ENCODE results near the gene AQP12A.
"Not testable (repeated sequence)": the region's sequence is repeated elsewhere in the genome, so short reads cannot be mapped to it uniquely, and the experiment has no call there.

AQP12A gene, protein sequence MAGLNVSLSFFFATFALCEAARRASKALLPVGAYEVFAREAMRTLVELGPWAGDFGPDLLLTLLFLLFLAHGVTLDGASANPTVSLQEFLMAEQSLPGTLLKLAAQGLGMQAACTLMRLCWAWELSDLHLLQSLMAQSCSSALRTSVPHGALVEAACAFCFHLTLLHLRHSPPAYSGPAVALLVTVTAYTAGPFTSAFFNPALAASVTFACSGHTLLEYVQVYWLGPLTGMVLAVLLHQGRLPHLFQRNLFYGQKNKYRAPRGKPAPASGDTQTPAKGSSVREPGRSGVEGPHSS

DNA sequence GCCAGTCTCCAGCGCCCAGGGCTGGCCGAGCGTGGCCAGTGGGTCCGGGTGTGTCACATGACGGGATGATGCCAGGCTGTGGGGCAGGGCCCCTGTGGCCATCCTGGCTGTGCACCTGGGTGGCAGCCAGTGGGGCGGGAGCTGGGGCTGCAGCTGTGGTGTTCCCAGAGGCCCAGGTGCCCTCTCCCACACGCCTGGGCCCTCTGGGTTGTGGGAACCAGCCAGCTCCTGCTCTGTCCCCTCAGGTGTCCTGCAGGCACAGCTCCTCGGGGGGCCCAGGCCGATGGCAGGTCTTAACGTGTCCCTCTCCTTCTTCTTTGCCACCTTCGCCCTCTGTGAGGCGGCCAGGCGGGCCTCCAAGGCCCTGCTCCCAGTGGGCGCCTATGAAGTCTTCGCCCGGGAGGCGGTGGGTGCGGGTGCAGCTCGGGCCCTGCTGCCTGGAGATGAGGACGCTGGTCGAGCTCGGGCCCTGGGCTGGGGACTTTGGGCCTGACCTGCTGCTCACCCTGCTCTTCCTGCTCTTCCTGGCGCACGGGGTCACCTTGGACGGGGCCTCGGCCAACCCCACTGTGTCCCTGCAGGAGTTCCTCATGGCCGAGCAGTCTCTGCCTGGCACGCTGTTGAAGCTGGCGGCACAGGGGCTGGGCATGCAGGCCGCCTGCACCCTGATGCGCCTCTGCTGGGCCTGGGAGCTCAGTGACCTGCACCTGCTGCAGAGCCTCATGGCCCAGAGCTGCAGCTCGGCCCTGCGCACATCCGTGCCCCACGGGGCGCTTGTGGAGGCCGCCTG is at the start of gene AQP12A:
Gene AQP12A, plus strand, starts transcription at position 236 of the 790 bp plus-strand sequence. Its CDS starts 48 bp downstream, at position 284.
- DNase-seq (ENCODE audit: low read depth in 2 of 3, low spot score in 1 of 3), result not testable (repeated sequence)

GRCh38 chr2:240642061-240642805 is 49.4 kb upstream of the AQP12A start:
- DNase-seq (ENCODE audit: low read depth in 2 of 3, low spot score in 1 of 3), result no peak

- DNase-seq (ENCODE audit: low read depth in 2 of 3, low spot score in 1 of 3), result no peak
These were observed 48.9 kb upstream of the AQP12A start for GRCh38 chr2:240642806-240643092.

DNA sequence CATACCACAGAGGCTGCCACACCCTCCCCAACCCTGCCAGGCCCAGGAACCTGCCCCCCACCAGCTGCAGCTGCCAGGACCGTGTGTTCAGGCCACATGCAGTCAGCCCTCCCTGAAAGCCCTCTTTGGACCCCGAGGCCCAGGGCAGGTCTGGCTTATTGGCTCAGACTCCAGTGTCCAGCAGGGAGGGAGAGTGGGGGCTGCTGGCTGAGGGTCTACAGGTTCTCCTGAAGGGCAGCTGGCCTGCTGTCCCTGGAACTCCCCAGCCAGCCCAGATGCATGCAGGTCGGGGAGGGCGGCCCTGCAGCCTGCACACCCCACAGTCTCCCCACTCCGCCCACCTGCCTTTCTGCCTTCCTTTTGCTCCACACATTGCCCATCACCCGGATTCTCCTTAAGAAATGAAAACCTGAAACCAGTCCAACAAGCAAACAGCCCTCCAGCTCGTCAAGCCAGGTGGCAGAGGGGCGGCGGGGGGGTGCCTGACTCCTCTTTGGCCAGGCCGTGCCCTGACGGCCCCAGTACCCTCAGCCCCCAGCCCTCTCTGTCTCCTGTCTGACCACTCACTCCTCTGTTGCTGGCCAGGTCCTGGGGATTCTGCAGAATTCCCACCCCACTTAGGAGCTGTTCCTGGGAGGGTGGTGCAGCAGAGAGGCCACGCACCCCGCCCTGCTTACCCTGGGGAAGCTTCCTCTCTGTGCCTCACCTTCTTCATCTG is 48.4 kb upstream of the AQP12A start:
- DNase-seq (ENCODE audit: low read depth in 2 of 3, low spot score in 1 of 3), result no peak

DNA sequence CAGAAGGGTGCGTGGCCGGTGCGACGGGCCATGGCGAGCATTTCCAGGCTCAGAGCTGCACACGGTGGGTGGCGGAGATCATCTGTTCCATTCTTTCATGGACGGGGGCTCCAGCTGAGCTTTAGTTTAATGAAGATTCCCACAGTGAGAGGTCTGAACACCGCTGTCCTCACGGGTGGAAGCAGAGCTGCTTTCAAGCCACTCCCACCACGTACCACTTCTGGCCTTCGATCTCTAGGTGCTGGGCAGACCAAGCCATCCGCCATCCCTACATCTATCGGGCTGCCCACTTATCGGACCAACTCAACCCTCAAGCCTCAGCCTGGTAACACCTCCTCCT is 47.9 kb upstream of the AQP12A start:
- DNase-seq (ENCODE audit: low read depth in 2 of 3, low spot score in 1 of 3), result no peak

DNA sequence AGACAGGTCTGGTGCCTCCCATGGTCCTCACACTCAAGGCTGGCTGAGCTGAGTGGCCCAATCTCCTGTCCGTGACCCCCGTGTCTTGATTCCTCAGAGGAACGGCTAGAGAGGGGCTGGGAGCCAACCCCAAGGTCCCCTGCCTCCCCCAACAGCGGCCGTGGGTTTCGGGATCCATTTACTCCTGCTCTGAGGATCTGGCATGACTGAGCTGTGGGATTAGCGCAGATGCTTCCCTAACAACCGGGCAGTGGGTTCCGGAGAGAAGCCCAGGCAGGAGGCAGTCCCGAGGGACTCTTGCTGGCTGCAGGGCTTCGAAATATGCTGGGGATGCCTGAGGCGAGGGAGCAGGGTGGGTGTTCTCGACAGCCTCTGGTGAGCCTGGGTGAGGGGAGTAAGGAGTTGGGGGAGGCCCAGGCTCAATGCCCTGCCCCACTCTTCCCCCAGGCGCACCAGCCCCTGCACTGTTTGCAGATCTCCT is 47.5 kb upstream of the AQP12A start:
- no peak for DNase-seq (ENCODE audit: low read depth in 2 of 3, low spot score in 1 of 3)

GRCh38 chr2:240644859-240645301 is 46.8 kb upstream of the AQP12A start:
- no peak for DNase-seq (ENCODE audit: low read depth in 2 of 3, low spot score in 1 of 3)

DNA sequence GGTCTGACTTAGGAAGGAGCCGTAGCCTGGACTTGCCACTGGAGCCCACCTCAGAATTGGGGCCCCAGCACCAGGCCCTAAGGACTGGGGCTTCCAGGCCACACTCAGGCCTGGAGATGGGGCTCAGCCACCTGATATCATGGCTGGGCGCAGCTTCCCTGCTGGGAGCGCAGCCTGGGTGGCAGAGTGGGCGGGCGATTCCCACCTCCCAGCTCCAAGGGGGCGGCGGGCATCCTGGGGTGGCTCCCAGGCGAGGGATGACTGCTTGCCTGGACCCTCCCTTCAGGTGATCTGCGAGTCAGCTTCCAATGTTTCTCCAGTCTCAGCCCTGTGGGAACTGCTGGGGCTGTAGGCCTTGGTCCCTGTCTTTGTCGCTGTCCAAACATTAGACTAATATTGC is 46.3 kb upstream of the AQP12A start:
- no peak for DNase-seq (ENCODE audit: low read depth in 2 of 3, low spot score in 1 of 3)

- no peak for DNase-seq (ENCODE audit: low read depth in 2 of 3, low spot score in 1 of 3)
These were observed 45.9 kb upstream of the AQP12A start for GRCh38 chr2:240645801-240646175.

DNA sequence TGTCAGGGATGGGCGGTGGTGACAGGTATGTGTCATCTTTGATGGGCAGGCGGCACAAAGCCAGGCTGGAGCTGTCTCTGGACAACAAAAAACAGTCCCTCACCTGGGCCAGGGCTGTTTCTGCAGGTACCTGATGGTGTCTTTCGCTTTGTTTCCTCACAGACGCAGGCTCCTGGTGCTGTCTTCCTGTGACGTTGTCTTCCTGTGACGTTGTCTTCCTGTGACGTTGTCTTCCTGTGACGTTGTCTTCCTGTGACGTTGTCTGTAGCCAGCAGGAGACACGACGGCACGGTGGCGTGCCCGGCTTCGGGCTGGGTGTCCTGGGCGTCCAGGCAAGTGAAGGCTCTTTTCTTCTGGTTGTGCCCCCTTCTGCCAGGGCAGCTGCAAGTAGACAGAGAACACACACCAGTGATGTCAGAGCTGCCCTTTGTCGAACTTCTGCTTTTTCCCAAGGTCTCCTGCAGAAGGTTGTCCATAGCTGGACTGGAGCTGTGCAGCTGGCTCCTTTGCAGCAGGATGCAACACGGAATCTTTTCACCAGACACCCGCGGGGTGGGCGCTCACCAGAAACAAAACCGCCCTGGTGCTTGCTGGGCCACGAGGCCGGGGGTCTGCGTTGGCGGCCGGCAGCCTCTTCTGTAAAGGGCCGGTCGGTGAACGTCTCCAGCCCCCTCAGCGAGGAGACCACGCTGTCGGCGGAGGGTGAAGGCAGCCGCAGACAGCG is 45.3 kb upstream of the AQP12A start:
- no peak for DNase-seq (ENCODE audit: low read depth in 2 of 3, low spot score in 1 of 3)

DNA sequence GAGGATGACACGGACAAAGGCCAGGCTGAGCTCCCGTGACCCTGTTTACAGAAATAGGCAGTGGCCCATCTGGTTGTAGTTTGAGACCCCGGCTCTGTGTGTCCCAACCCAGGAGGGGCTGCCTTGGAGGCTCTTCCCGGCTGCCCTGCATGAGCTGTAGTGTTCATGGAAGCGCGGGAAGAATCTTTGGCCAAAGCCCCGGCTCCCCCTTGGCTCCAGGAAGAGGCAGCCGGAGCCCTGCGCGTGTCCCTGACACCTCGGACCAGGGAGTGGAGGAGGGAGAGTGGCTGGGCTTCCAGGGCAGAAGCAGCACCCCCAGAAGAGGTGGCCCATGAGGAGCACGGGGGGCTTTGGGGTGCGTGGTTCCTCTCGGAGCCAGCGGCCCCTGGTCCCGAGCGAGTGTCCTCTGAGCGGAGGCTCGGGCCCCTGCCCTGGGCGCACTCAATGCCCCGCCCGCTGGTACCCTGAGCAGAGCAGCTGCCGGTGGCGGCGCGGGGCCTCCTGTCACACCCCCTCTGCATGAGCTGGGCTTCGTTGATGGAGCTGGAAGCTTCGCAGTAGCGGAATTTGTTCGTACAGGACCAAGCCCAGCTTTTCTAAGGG is 44.7 kb upstream of the AQP12A start:
- no peak for DNase-seq (ENCODE audit: low read depth in 2 of 3, low spot score in 1 of 3)

DNA sequence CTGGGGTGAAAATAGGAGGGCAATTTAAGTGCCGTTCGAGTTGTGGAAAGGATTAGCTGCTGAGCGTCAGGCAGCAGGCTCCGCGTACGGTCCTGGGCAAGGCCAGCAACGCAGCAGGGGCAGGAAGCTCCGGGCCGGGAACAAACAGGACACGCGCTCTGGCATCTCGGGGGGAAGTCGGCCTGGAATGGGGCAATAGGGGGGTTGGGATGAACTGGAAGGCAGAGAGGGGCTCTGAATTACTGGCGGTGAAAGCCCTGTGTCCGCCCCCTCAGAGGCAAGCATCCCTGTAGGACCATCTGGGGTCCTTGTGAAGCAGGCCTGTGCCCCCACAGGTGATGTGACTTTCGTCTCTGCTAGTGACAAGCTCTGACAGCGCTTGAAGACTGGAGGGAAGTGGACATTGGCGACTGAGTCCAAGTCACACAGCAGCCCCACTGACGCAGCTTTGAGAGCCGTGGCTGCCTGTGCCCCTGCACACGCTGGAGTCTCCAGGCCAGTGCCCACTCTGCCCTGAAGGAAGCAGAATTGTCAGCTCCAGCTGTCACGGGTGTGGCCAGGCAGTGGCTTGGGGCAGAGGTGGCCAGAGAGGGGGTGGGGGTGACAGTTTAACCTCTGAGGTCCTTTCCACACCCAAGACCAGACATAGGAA is 44.0 kb upstream of the AQP12A start:
- DNase-seq (ENCODE audit: low read depth in 2 of 3, low spot score in 1 of 3), result no peak

DNA sequence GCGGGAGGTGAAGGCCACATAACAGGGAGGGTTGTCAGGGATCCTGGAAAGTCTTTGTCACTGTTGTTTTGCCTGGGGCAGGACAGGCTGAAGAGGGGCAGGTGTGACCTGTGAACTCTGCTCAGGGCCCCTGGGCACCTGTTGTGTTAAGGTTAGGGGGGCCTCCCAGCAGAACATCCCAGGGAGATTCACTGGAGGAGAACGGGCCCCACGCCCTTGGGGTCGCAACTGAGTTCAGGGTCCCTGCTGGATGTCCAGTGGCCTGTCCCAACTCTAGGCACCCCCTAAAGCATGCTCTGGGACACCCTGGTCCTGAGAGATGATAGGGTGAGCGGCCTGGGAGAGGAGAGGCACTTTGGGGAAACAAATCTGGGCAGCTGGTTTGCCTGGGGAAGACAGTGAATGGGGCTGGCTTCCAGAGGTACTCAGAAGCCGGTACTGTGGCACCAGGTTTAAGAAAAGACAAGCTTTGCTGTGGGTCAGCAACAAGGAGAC is 43.5 kb upstream of the AQP12A start:
- no peak for DNase-seq (ENCODE audit: low read depth in 2 of 3, low spot score in 1 of 3)

DNA sequence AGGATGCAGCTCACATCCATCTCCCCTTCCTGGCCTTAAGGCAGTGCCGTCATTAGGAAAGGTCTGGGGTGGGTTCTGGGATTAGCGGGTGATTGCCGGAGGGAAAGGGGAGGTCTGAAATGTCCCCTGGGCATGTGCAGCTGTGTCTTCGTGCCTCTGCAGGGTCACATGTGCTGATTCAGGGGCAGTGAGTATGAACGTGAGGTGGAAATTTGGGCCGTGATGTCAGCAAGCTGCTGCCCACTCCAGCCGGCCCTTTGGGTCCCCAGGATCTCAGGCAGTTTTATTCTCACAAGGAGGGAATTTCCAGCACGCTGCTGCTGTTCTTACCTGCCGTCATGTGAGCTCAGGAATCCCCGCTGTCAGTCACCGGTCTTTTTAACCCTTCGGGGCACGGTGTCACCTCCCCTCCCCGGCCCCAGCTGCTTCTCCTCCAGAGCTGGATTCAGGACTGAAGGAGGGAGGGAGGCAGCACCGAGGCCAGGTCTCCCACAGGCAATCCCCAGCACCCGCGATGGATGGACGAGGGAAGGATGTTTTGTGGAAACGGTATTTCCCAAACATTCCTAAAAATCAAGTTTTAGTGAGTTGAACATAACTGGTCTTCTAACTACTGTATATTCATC is 42.9 kb upstream of the AQP12A start:
- DNase-seq (ENCODE audit: low read depth in 2 of 3, low spot score in 1 of 3), result no peak

DNA sequence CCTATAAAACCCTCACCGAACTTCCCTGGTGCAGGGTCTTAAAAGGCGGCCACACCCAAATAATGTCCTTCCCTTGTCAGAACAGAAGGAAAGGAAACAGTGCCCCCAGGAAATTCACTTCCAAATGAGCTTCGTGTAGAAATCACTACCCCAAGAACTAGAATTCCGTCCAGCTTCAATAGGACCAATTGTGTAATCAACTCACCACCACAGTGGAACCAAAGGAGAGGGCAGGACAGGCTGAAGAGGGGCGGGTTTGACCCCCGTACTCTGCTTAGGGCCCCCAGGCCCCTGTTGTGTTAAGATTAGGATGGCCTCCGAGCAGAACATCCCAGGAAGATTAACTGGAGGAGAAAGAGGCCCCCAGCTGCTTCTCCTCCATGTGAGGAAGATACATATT is 42.3 kb upstream of the AQP12A start:
- no peak for DNase-seq (ENCODE audit: low read depth in 2 of 3, low spot score in 1 of 3)

GRCh38 chr2:240650254-240650965 is 41.3 kb upstream of the AQP12A start:
- no peak for DNase-seq (ENCODE audit: low read depth in 2 of 3, low spot score in 1 of 3)

- no peak for DNase-seq (ENCODE audit: low read depth in 2 of 3, low spot score in 1 of 3)
These were observed 40.5 kb upstream of the AQP12A start for GRCh38 chr2:240651185-240651584.

Measured in stimulated activated CD4-positive, alpha-beta T cell treated with anti-CD3 and anti-CD28 coated beads, Interleukin-12 subunit alpha, Interleukin-12 subunit beta, amount 100 ng/mL, for 48 hours (primary cell).